Esophagus squamous epithelium (tissue), 4 donors: ENCODE measurements around the gene RERE.
"Not testable (repeated sequence)": the region's sequence is repeated elsewhere in the genome, so short reads cannot be mapped to it uniquely, and the experiment has no call there.

Experiments used
- POLR2A ChIP-seq, 4 donors: fragments of 450-650 bp; IDR thresholded peaks; one replicate each; pipeline ENCODE4 v1.6.1; 2017; ENCODE audit warnings: antibody characterized with exemption in 4 of 4, mild to moderate bottlenecking in 4 of 4, moderate library complexity in 3 of 4
- TF ChIP-seq, protein P1 (sequence below), 6 experiments: fragments of 450-650 bp in 4 of 6; fragments of 200-600 bp in 2 of 6; sonication (generic) in 2 of 6; IDR thresholded peaks; one replicate each; pipeline ENCODE4 v1.5.1; 2016 to 2019; ENCODE audit warnings: antibody characterized with exemption in 6 of 6, mild to moderate bottlenecking in 4 of 6, moderate library complexity in 4 of 6

DNA sequence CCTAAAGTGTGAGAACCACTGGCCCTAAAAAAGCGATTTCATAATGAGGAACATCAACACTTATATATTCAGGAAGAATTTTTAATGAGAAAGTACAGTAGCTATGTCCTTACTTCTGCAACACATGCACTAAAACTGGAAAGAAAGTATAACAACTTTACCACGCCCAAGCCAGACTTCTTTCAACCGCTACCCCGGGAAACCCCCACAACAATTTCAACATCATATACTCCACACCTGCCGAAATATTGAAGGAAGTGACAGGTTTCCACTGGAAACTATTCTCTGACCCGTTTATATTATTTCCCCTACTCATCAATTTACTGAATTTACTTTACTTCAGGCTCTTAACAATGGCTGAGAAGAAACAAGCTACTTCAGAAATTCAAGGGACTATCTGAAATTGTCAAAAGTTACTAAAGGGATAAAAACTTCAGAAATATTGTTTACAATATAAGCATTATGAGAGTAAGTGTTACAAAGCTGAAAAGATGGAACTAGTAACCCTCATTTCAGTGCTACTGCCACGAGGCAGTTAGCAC is 193.7 kb downstream of the RERE start:
- TF ChIP-seq, protein P1, sequence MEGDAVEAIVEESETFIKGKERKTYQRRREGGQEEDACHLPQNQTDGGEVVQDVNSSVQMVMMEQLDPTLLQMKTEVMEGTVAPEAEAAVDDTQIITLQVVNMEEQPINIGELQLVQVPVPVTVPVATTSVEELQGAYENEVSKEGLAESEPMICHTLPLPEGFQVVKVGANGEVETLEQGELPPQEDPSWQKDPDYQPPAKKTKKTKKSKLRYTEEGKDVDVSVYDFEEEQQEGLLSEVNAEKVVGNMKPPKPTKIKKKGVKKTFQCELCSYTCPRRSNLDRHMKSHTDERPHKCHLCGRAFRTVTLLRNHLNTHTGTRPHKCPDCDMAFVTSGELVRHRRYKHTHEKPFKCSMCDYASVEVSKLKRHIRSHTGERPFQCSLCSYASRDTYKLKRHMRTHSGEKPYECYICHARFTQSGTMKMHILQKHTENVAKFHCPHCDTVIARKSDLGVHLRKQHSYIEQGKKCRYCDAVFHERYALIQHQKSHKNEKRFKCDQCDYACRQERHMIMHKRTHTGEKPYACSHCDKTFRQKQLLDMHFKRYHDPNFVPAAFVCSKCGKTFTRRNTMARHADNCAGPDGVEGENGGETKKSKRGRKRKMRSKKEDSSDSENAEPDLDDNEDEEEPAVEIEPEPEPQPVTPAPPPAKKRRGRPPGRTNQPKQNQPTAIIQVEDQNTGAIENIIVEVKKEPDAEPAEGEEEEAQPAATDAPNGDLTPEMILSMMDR (IDR thresholded peaks at IDR 0.05): not testable (repeated sequence)
- TF ChIP-seq POLR2A (IDR thresholded peaks at IDR 0.05): not testable (repeated sequence)
